Mucosa of descending colon (tissue), 3 donors: ENCODE data around the gene GABRD. TPM values are rescaled to one million over a fixed set of nuclear protein-coding genes. Genes with fewer than 3 reads are reported as not detected.

Experiments
- ATAC-seq: fragments of 200-7000 bp; cut with Tn5 transposase; one replicate; pipeline ENCODE4 v1.9.1; 2020; ENCODE audit warnings: mild to moderate bottlenecking, moderate library complexity
- DNase-seq, 3 donors: peaks; one replicate each; pipeline ENCODE4 v3.0.0-alpha.2; 2020
- H3K36me3 ChIP-seq: fragments of 200-600 bp; one replicate; pipeline ENCODE4 v1.8.0; 2021; ENCODE audit warnings: low read depth, mild to moderate bottlenecking
- H3K4me1 ChIP-seq: fragments of 200-600 bp; one replicate; pipeline ENCODE4 v1.8.0; 2021; ENCODE audit warnings: low read depth, mild to moderate bottlenecking
- H3K4me3 ChIP-seq: fragments of 200-600 bp; one replicate; pipeline ENCODE4 v1.8.0; 2021; ENCODE audit warnings: mild to moderate bottlenecking
- H3K9me3 ChIP-seq: fragments of 200-600 bp; one replicate; pipeline ENCODE4 v1.8.0; 2021; ENCODE audit warnings: mild to moderate bottlenecking
- CTCF ChIP-seq: fragments of 200-600 bp; IDR thresholded peaks from one replicate; pipeline ENCODE4 v1.8.0; 2022; ENCODE audit warnings: antibody characterized with exemption, mild to moderate bottlenecking
- intact Hi-C, 2 donors: fragments of 100-400 bp; cut with DNase I in 1 of 2; cut with micrococcal nuclease in 1 of 2; formaldehyde crosslinking; loops; one replicate each; pipeline versions ENCODE4 v1.11.0 to v1.11.1; 2022; cut with DNase I, micrococcal nuclease
- total RNA-seq, 3 donors: library from RNA; stranded (reverse); fragmentation: NEBNext Ultra II Directional in 2 of 3; extraction: Animal tissue kit (Norgen Biotek cat#: 25700) in 2 of 3; gene quantifications; one replicate each; pipeline versions ENCODE4 v1.2.1 to v1.2.4, GENCODE V29; 2021 to 2023
- donor health status: DM: no; HTN: no; CAD: no; lungs with moderate emphysema.
- donor health status: DM: no; HTN: no; CAD: no.
- donor health status: DM: no; HTN: yes; CAD: no.

GABRD gene
- total RNA-seq, 3 donors from 2014 or later = not detected

DNA sequence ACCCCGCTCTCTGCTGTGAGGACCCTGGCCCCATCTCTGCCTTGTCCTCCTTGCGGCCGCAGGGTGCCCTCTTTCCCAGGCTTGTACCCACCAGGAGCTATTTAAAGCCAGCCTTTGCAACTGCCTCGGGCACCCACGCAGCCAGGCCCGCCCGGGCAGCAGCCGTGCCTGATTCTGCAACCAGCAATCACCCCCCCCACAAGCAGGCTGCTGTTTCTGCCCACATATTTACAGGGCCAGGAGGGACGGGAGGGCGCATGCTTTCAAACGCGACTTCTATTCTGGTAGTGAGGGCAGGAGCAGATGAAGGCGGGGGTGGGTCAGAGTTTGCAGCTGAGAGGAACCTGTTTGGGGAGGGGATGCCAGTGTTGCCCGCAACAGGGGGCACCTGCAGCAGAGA, 13.6 kb downstream of the GABRD start:
- intact Hi-C loops = no loop called here
- Histone ChIP-seq H3K4me1 (no peaks in the 10 kb centered on the region), H3K4me3 (no peak overlapping the region), H3K9me3 (no peaks in the 10 kb centered on the region), H3K36me3 (no peaks in the 10 kb centered on the region)
- no peak for TF ChIP-seq CTCF
- no peak for DNase-seq
- no peak for ATAC-seq

GRCh38 chr1:2033165-2033564, 14.0 kb downstream of the GABRD start:
- H3K4me1 ChIP-seq = no peaks in the 10 kb centered on the region
- no peak for ATAC-seq
- H3K36me3 ChIP-seq = no peaks in the 10 kb centered on the region
- H3K9me3 ChIP-seq = no peaks in the 10 kb centered on the region
- TF ChIP-seq CTCF = no peak
- no peak for DNase-seq
- H3K4me3 ChIP-seq = no peak overlapping the region
- intact Hi-C loops = no loop called here

DNA sequence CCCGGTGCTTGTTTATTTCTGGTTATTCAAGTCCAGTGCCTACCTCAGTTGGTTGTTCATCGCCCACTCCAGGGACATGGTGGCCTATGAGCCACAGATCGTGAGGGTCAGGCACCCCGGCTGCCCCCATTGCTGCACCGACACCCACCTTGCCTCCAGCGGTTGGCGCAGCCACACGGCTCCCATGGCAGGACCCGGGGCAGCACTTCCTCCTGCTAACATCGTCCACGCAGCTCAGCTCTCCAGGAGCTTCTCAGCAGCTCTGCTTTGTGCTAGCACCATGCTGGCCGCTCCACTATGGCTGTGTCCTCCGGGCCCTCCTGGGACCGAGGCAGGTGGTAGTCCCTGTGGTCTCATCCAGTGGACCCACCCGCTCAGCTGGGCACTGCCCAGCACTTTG, 17.1 kb downstream of the GABRD start:
- ATAC-seq = no peak
- H3K4me1 ChIP-seq = no peaks in the 10 kb centered on the region

GRCh38 chr1:2037314-2037979, 18.3 kb downstream of the GABRD start:
- DNase-seq (no peak), ATAC-seq (no peak)
- Histone ChIP-seq H3K36me3 (no peaks in the 10 kb centered on the region), H3K4me3 (no peak overlapping the region), H3K4me1 (no peaks in the 10 kb centered on the region), H3K9me3 (no peaks in the 10 kb centered on the region)
- no peak for TF ChIP-seq CTCF
- intact Hi-C loops = no loop called here

More for the DNA sequence above, 17.1 kb downstream of the GABRD start:
- no peaks in the 10 kb centered on the region for H3K9me3 ChIP-seq
- H3K4me3 ChIP-seq = no peak overlapping the region
- intact Hi-C loops = no loop called here
- DNase-seq = no peak
- no peaks in the 10 kb centered on the region for H3K36me3 ChIP-seq
- TF ChIP-seq CTCF = no peak

DNA sequence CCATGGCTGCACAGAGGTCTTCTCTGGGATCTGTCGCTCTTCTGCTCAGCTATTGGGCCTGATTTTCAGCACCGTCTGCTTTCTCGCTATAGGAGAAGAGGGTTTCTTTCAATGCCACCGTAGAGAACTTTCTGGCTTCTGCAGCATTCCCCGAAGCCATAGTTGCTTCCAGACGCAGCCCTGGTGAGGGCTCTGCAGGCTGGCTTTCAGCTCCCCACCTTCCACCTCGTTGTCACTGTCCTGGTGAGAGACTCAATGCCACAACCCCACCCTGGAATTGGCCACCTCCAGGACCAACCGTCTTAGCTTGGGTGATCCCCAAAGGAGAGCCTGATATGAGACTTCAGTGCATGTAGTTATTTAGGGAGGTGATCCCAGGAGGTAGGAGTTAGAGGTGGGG, 19.1 kb downstream of the GABRD start:
- H3K36me3 ChIP-seq = no peaks in the 10 kb centered on the region
- TF ChIP-seq CTCF = no peak
- H3K4me1 ChIP-seq = no peaks in the 10 kb centered on the region
- H3K9me3 ChIP-seq = no peaks in the 10 kb centered on the region
- no peak for DNase-seq
- H3K4me3 ChIP-seq = no peak overlapping the region
- no peak for ATAC-seq
- intact Hi-C loops = no loop called here

DNA sequence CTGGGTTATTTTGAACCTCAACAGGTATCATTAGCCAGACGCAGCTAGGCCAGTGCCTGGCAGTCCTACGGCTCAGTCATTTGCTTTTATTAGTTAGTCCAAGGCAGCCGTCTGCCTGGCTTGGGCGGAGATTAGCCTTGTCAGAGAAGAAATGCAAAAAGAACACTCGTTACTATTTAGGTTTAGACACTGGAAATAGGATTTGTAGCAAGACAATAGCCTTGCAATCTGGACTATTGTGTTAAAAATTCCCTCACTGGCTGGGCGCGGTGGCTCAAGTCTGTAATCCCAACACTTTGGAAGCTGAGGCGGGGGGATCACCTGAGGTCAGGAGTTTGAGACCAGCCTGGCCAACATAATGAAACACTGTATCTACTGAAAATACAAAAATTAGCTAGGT, 20.1 kb downstream of the GABRD start:
- H3K9me3 ChIP-seq = no peaks in the 10 kb centered on the region
- no peak for DNase-seq
- ATAC-seq = no peak
- H3K4me3 ChIP-seq = no peak overlapping the region
- intact Hi-C loops = no loop called here
- no peaks in the 10 kb centered on the region for H3K36me3 ChIP-seq
- H3K4me1 ChIP-seq = no peaks in the 10 kb centered on the region
- TF ChIP-seq CTCF = no peak
